Stimulated activated CD8-positive, alpha-beta memory T cell treated with anti-CD3 and anti-CD28 coated beads, Interleukin-7, amount 100 ng/mL, for 1 hour (primary cell): Measurements from ENCODE around the gene HSFX2.
"Not testable (repeated sequence)": the region's sequence is repeated elsewhere in the genome, so short reads cannot be mapped to it uniquely, and the experiment has no call there.

ENCODE experiments used
- DNase-seq, 2 donors: peaks; one replicate each; pipeline ENCODE4 v3.0.0-alpha.2; 2020; ENCODE audit warnings: low read depth in 2 of 2

Gene HSFX2, protein sequence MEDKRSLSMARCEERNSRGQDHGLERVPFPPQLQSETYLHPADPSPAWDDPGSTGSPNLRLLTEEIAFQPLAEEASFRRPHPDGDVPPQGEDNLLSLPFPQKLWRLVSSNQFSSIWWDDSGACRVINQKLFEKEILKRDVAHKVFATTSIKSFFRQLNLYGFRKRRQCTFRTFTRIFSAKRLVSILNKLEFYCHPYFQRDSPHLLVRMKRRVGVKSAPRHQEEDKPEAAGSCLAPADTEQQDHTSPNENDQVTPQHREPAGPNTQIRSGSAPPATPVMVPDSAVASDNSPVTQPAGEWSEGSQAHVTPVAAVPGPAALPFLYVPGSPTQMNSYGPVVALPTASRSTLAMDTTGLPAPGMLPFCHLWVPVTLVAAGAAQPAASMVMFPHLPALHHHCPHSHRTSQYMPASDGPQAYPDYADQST

DNA sequence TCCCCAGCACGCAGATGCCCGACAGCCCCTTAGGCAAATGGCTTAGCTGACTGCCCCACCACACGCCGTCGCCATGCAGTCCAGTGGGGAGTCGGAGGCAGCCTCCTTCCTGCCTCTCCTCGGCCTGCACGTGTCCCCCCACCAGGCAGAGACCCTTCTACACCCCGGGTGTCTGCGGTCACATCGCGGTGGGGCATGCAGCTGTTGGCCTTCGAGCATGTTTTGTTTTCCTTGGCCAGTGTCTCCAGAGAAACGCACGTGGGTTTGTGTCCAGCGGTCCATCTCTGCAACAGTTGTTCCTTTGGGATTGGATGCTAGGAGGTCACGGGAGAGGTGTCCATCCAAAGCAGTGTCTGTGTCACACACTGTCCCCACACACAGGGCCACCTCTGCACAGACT lies at the start of gene HSFX2:
HSFX2 (minus strand) TSS at position 101 of the 400 bp plus-strand sequence. CDS start 614 bp downstream, outside the sequence.
- DNase-seq, result not testable (repeated sequence)

DNA sequence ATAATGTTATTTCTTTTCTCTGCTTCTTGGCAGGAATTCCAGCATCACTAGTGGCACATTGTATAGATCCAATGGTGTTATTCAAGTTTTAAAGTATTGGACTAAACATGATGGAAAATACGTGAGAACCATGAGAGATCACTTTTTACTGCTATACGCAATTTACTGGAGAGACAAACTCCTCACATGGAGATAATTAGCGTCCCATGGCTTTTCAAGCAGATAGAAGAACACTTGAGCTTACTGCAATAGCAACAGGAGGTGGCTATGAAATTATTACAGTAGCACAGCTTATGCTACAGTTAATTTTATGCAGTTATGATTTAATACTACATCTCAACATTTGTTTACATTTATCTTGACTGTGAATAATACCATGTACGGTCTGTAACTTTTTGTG lies 48.4 kb upstream of the HSFX2 start:
- DNase-seq, result no peak

DNA sequence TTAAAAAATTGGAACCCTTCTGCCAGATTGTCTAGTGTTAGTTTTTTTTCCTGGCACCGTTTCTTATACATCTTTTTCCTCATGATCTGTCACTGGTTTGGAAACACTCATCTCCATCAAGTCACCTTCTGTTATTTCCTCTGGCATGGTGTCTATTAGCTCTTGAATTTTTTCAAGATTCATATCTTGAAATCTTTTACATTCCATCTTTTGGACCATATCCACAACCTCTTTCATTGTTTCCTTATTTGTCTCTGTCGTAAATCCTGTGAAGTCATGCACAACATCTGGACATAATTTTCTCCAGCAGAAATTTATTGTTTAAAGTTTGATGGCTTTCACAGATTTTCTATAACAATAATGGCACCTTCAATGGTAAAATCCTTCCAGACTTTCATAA lies 46.7 kb upstream of the HSFX2 start:
- no peak for DNase-seq

DNA sequence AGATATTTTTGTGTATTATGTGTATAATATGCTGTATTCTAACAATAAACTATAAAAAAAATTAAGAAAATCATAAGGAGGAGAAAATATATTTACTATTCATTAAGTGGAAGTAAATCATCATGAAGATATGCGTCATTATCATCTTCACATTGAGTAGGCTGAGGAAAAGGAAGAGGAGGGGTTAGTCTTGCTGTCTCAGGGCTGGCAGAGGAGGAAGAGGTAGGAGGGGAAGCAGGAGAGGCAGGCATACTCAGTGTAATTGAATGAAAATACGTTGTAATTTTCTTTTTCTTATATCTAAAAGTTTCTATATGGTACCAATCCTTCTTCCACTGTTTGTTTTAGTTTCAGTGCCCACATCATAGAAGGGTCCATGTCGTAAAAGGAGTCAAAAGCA lies 46.3 kb upstream of the HSFX2 start:
- DNase-seq, result no peak

DNA sequence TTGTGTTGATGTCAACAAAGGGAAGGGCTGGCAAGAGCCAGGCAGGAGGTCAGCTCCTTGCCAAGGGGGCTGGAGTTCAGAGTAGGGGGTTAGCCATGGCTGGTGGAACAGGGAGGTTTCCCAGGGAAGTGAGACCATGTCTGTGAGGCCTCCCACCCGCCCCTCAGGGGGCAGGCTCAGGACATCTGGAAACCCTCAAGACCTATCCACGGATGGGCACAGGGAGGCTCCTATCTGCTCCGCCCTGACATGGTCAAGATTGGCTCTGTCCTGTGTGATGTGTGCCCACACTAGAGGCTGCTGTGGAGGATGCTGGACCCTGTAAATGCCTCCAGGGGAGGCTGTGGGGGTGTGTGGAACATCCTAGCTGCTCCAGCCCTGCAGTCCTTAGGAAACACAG lies 44.5 kb upstream of the HSFX2 start:
- no peak for DNase-seq

DNA sequence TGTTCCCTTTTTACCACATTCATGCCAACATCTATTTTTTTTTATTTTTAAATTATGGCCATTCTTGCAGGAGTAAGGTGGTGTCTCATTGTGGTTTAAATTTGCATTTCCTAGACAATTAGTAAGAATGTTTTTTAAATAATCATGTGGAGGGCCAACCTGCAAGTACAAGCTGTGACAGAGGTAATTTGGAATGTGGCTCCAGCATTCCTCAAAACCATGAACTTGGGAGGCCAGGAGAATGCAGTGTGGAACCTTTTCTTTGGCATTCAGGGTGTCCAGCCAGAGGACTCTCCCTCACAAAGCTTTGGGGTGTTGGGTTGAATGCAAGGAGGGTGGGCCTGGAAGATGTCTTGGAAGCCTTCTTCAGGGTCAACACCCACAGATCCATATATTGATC lies 43.7 kb upstream of the HSFX2 start:
- no peak for DNase-seq

DNA sequence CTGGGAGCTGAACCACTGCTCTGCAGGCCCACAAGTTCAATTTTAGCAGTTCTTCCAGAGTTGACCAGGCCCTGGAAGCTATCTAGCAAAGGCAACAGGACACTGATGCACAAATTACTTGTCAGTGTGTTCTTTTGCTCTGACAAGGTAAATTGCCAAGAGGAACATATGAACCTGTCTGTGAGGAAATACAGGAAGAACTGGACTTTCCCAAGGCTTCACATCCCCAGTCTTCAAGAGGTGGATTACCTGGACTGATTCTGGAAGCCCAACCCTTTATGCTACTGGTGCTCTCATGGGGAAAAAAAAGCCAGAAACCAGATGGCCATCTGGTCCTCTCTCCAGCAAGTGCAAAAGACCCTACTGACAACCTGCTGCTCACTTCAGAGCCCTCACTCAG lies 38.4 kb upstream of the HSFX2 start:
- no peak for DNase-seq

DNA sequence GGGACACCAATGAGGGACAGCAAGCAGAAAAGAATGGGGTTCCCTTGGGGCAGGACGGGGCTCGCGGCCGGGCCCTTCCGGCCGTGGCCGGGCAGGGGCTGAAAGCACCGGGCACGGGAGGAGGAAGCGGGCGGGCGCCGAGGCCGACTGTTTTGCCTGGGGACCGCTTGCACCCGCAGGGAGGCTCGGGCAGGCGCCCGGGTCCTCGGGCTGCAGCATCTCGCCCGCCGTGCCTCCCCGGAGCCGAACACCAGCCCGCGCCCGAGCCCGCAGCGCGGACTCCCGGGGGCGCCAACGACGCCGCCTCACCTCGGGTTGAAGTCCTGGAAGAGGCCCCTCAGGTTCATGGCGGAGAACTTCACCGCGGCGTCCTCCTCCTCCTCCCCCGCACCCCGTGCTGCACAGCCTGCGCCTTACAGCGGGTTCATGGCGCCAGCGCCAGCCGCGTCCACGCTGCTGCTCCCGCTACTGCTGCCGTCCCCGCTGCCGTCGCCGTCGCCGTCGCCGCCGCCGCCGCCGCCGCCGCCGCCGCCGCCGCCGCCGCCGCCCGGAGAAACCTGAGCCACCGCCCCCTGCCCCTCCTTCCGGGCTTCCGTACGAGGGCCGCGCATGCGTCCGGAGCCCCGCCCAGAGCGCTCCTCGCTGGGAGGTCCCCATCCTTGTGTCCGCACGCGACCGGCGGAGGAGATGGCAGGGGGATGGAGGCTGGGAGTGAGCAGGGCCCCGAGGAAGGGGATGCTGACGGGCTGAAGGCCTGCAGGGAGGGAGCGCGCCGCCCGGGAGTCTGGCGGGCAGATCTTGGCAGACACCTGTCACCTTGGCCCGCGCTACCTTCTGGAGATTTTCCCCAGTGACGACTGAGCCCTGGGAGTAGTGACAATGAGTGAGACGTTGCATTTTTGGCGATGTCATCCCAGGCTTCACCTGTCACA lies 36.4 kb upstream of the HSFX2 start, which contains the start of gene TMEM185A:
TMEM185A (minus strand) TSS at position 559 of the 932 bp plus-strand sequence; CDS start at position 347, 212 bp downstream.
- DNase-seq, result peak; percentile 34 to 37

DNA sequence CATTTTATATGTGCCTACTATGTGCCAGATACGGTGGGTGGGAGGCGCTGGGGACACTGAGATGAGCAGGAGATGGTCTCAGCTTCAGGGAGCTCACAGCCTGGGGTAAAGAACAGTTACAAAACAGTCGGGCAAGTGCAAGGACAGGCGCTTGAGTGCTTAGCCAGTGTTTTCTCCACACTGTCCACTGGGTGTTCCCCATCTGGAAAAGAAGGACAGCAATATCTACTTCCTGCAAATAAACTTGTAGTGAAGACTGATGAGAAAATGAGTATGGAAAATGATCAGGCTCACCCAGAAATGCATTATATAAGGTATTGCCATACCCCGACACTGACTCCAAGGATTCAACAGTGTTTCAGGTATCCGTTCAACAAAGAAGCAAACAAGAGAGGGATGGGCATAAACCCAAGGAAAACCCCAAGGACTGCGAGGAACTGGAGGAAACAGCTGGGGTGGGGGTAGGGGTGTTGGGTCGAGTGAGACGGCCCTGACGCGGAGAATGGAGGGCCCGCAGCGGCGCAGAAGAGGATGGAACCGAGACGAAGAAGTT lies 35.6 kb upstream of the HSFX2 start:
- no peak for DNase-seq

DNA sequence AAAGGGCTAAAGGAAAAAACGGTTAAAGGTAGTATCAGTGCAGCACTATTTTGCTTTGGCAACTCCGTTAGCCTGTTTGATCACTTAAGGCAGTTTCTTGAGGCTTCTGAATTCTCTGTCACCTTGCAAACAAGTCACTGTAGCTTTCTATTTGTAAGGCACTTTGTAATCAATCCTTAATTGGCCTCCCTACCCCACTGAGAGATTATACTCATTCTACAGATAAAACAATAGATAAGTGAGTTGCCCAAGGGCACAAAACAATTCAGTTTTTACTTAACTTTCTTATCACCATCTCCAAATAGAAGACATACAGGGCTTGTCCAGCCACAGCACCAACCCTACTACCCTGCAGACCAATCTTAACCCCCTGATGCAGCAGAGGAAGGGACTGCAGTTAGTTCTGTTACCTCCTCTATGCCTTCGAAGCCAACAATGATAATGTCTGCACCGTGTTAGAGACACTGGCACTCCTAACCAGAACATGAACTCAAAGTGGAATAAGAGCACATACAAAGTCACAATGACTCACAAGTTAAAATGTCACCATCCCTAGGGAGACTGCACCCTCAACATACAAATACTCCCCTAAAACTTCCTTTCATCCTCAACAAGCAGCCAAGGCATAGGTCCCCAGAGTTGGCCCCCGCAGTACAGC lies 34.7 kb upstream of the HSFX2 start:
- DNase-seq, result no peak

DNA sequence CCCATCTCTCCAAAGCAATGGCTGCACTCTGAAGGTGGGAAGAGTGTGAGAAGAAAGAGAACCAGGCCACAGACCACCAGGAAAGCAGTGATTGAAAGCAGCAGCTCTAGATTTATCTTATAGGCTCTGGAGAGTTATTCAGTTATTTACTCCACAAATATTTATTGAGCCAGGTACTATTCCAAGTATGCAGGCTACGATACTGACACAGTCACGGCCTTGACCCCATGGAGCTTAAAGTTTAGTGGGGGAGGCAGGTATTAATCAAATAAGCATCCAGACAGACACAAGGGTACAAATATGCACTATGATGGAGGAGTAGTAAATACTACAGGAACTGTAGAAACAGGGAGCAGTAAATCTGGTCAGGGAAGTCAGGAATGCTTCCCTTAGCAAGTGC lies 33.7 kb upstream of the HSFX2 start:
- DNase-seq, result no peak

DNA sequence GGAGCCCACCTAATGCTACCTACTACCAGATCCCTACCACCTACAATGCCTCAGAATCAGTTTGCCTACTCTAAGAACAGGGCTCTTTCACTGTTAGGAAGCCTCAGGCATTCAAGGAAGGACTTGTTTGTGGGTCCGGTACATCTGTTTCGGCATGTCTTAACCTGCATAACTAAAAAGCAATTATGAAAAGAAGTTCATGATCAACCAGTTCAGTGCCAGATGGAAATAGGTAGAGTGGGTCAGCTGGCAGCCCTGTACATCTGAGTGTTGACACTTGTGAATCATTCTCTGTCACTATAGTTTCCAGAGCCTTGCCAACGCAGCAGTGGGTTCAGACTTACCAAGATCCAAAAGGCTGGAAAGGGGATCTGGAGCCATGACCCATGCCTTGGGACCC lies 33.2 kb upstream of the HSFX2 start:
- DNase-seq, result no peak

DNA sequence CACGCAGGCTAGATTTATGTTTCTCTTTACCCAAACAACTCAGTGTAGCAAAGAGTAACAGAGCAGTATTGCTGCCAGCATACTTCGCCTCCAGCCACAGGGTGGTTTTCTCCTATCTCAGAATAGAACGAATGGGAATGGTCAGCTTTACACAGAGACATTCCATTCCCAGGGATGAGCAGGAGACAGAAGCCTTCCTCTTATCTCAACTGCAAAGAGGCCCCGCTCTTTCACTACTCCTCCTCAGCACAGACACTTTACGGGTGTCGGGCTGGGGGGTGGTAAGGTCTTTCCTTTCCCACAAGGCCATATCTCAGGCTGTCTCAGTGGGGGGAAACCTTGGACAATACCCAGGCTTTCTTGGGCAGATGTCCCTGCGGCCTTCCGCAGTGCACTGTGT lies 31.7 kb upstream of the HSFX2 start:
- not testable (repeated sequence) for DNase-seq

DNA sequence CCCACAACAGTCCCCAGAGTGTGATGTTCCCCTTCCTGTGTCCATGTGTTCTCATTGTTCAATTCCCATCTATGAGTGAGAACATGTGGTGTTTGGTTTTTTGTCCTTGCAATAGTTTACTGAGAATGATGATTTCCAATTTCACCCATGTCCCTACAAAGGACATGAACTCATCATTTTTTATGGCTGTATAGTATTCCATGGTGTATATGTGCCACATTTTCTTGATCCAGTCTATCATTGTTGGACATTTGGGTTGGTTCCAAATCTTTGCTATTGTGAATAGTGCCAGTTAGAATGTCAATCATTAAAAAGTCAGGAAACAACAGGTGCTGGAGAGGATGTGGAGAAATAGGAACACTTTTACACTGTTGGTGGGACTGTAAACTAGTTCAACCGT lies 24.5 kb upstream of the HSFX2 start:
- not testable (repeated sequence) for DNase-seq

DNA sequence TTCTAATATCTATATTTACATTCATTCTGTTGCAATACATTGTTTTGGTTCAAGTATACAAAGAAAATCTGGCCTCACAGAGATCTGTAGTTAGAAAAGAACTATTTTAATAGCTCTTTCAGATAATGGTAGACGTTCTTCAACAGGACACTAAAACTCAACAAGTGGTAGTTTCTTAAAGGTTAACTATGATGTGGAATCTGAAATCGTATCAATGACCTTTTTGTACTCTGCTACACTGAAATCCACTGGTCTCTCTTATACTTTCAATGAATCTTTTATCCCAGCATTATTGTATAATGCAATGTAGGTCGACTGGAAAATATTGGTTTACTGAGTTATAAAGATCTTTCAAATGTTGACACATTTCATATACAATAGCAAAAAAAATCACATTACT lies 23.8 kb upstream of the HSFX2 start:
- DNase-seq, result no peak

DNA sequence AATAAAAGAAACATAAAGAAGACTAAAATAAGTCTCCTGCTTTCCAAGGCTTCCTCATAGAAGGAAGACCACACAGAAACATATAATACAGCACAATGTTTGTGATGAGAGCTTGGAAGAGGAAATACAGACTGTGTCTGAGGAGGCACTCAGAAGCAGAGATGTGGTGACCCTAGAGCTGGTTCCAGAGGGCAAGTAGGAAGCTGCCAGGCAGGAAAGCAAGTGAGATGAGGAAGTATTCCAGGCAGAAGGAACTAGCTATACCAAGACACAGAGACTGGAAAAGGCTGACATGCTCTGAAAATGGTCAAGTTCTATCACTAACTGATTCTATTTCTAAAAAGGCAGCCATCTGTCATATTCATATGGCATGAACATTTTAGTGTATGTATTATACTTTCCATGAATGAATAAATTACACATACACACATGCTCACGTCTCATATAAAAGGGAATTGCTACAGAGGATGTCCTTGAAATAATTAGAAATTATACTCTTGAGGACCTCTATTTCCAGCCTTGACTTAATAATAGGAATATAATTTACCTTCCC lies 16.6 kb upstream of the HSFX2 start:
- no peak for DNase-seq

DNA sequence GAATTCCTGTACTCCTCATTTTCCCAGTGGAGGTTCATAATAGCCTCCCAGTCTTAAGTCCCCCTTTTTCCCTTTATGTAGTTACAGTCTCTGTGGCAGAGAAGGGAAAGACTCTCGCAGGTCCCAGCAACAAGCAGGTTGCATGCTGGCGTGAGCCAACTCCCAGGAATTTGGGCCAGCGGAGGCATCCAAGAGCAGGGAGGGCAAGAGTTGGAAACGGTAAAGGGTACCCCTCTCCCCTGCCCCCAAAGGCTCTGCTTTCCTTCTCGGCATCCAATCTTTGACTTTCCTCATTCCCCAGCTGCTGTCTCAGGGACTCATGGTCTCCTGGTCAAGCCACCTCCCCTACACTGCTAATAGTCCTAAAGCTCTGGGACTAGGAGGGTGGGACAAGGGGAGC lies 15.4 kb upstream of the HSFX2 start:
- no peak for DNase-seq

DNA sequence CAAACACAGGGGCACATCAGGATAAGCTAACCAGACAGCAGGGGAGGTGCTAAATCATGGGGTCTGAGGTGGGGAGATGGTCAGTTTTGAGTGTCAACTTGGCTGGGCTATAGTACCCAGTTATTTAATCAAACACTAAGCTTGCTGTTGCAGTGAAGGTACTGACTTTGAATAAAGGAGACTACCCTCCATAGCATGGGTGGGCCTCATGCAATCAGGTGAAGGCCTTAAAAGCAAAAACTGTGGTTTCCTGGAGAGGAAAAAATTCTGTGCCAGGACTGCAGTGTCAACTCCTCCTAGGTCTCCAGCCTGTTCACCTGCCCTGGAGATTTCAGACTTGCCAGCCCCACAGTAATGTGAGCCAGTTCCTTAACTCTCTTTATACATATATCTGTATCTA lies 12.6 kb upstream of the HSFX2 start:
- DNase-seq, result no peak

DNA sequence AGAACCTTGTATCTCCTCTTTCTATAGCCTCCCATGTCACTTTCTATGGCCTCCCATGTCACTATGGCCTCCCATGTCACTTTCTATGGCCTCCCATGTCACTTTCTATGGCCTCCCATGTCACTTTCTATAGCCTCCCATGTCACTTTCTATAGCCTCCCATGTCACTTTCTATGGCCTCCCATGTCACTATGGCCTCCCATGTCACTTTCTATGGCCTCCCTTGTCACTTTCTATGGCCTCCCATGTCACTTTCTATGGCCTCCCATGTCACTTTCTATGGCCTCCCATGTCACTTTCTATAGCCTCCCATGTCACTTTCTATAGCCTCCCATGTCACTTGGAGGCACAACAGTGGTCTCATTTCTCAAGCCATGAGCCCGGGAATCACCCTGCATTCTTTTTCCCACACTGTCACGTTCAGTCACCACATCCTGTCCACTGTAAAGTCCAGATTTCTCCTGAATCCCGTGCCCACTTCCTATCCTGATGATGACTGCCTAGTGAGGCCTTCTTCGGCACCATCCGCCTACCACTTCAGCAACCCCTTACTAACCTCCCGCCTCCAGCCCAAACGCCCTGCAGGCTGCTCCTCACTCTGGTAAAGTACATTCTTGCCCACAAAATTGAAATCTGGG lies 10.3 kb upstream of the HSFX2 start:
- DNase-seq, result not testable (repeated sequence)

DNA sequence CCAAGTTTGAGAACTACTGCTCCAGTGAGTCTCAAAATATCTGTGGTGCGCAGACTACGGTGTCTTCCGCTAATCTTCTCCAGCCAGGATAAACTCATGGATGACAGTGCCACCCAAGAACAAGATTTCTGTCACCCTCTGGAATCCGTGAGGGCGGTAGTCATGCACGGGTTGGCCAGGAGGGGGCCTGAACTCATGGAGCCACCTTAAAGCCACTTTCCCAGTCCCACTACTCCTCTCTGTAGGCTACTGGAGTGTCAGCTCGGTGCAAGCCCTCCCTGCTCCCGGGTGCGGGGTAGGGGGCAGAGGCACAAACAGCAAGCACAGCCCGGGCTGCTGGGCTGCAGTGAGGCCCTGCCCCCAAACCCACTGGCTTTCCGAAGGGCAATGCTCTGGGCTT lies 3.5 kb upstream of the HSFX2 start:
- DNase-seq, result not testable (repeated sequence)

DNA sequence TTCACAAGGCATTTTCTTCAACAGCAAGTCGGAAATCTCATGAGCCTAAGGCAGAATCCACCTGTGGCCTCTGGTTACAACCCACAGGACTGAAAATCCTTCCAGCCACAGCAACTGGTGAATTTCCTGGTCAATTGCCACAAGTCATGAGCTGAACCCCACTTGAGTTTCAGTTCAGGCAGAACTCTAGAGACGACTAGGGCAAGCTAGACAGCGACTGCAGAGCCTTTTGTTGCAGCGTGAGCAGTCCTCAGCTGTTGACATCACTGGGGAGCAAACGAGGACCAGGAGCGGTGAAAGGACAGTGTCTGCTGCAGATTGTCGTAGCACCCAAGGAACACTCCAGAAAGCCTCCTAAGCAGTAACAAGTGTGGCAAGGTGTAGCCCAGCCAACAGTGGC lies 829 bp upstream of the HSFX2 start:
- not testable (repeated sequence) for DNase-seq
